SK-N-SH (cell line): ENCODE measurements around the gene THUMPD3. TPM values are rescaled to one million over a fixed set of nuclear protein-coding genes. Genes with fewer than 3 reads are reported as not detected.

ENCODE experiments used
- CTCF ChIA-PET: fragments of 300-600, 350-600 bp; formaldehyde crosslinking; extraction: SDS; loops from one replicate; lab custom pipeline; 2021; lab: Yijun Ruan, JAX
- POLR2A ChIA-PET: fragments of 350-600 bp; sonication (Branson Sonifier 250); formaldehyde crosslinking; extraction: SDS; loops from one replicate; lab custom pipeline; 2020; ENCODE audit warnings: antibody characterized with exemption, inconsistent platforms; lab: Yijun Ruan, JAX
- DNase-seq: peaks from one replicate; pipeline ENCODE4 v3.0.0; 2012
- H2AFZ ChIP-seq: fragments of 200-600 bp; sonication (generic); 2 replicates; pipeline ENCODE4 v1.8.1; 2016; ENCODE audit warnings: antibody characterized with exemption, mild to moderate bottlenecking, low read depth
- H3F3A ChIP-seq: fragments of 200-600 bp; sonication (generic); replicated peaks from 2 replicates; pipeline ENCODE3; 2016; ENCODE audit warnings: antibody characterized with exemption, mild to moderate bottlenecking; ENCODE audit not compliant: insufficient read depth
- H3K27ac ChIP-seq, 2 experiments: fragments of 200-500 bp in 1 of 2; fragments of 200-600 bp in 1 of 2; sonication (Bioruptor generic) in 1 of 2; sonication (generic), shearing (Covaris generic) in 1 of 2; 2 replicates each; pipeline versions ENCODE4 v1.5.1 to v1.6.1; 2014 to 2016; ENCODE audit warnings: low read depth in 2 of 2, inconsistent platforms in 1 of 2, low read length in 1 of 2, mild to moderate bottlenecking in 1 of 2, mixed read lengths in 1 of 2
- H3K27me3 ChIP-seq: fragments of 200-600 bp; sonication (generic), shearing (Covaris generic); 2 replicates; pipeline ENCODE4 v1.6.1; 2016; ENCODE audit warnings: mixed run types; ENCODE audit not compliant: insufficient read depth
- H3K36me3 ChIP-seq, 2 experiments: fragments of 200-500 bp in 1 of 2; fragments of 200-600 bp in 1 of 2; sonication (Bioruptor generic) in 1 of 2; sonication (generic) in 1 of 2; replicated peaks in 1 of 2; 2 replicates each; pipeline versions ENCODE3 to v1.5.1; 2014 to 2016; ENCODE audit warnings: low read length in 1 of 2, mild to moderate bottlenecking in 1 of 2; ENCODE audit not compliant: insufficient read depth in 2 of 2, control insufficient read depth in 1 of 2
- H3K4me1 ChIP-seq, 2 experiments: fragments of 200-500 bp in 1 of 2; fragments of 200-600 bp in 1 of 2; sonication (Bioruptor generic) in 1 of 2; sonication (generic), shearing (Covaris generic) in 1 of 2; 2 replicates each; pipeline versions ENCODE4 v1.5.1 to v1.6.1; 2014 to 2016; ENCODE audit warnings: low read depth in 1 of 2, low read length in 1 of 2, mixed run types in 1 of 2; ENCODE audit not compliant: insufficient read depth in 2 of 2, control insufficient read depth in 1 of 2
- H3K4me2 ChIP-seq: fragments of 200-600 bp; sonication (generic), shearing (Covaris generic); 2 replicates; pipeline ENCODE4 v1.6.1; 2017; ENCODE audit warnings: mixed run types
- H3K4me3 ChIP-seq, 2 experiments: fragments of 200-500 bp in 1 of 2; fragments of 200-600 bp in 1 of 2; sonication (Bioruptor generic) in 1 of 2; sonication (generic), shearing (Covaris generic) in 1 of 2; 2 replicates each; pipeline versions ENCODE4 v1.5.1 to v1.8.1; 2014 to 2016; ENCODE audit warnings: low read depth in 2 of 2, inconsistent platforms in 1 of 2, low read length in 1 of 2, mild to moderate bottlenecking in 1 of 2, mixed read lengths in 1 of 2, moderate library complexity in 1 of 2
- H3K79me2 ChIP-seq: fragments of 200-600 bp; sonication (generic); 2 replicates; pipeline ENCODE4 v1.8.1; 2017; ENCODE audit warnings: mild to moderate bottlenecking; ENCODE audit not compliant: insufficient read depth
- H3K9ac ChIP-seq: fragments of 200-600 bp; sonication (generic); 2 replicates; pipeline ENCODE4 v1.6.1; 2017; ENCODE audit warnings: mixed run types
- H3K9me2 ChIP-seq: fragments of 200-600 bp; sonication (generic); 2 replicates; pipeline ENCODE4 v1.6.1; 2017; ENCODE audit warnings: mixed run types
- H3K9me3 ChIP-seq: fragments of 200-600 bp; sonication (generic); 2 replicates; pipeline ENCODE4 v1.6.1; 2017; ENCODE audit warnings: mixed run types, mild to moderate bottlenecking, moderate library complexity
- H4K20me1 ChIP-seq: fragments of 200-600 bp; sonication (generic); 2 replicates; pipeline ENCODE4 v1.6.1; 2017; ENCODE audit warnings: mild to moderate bottlenecking, mixed run types; ENCODE audit not compliant: insufficient read depth
- ELF1 ChIP-seq: IDR thresholded peaks from 2 replicates; pipeline ENCODE4 v1.4.0; 2012
- EZH2phosphoT487 ChIP-seq: fragments of 200-600 bp; sonication (generic); IDR thresholded peaks from 2 replicates; pipeline ENCODE4 v1.6.1; 2017; ENCODE audit warnings: low read depth, mixed run types, mild to moderate bottlenecking, antibody characterized with exemption, moderate library complexity, borderline replicate concordance
- FOXJ3 ChIP-seq: sonication (generic); formaldehyde crosslinking; IDR thresholded peaks from 2 replicates; pipeline ENCODE4 v1.5.1; 2020; ENCODE audit warnings: mild to moderate bottlenecking, missing genetic modification reagents
- FOXM1 ChIP-seq: IDR thresholded peaks from 2 replicates; pipeline ENCODE4 v1.4.0; 2012; ENCODE audit warnings: low read depth, mild to moderate bottlenecking
- MAX ChIP-seq: IDR thresholded peaks from 2 replicates; pipeline ENCODE4 v1.4.0; 2012; ENCODE audit warnings: low read depth
- MEF2A ChIP-seq: IDR thresholded peaks from 2 replicates; pipeline ENCODE4 v1.4.0; 2012; ENCODE audit warnings: low read depth, borderline replicate concordance
- MXI1 ChIP-seq: IDR thresholded peaks from 2 replicates; pipeline ENCODE4 v1.6.1; 2012; ENCODE audit warnings: mild to moderate bottlenecking, low read depth, low read length, improper control_type of control experiment
- NFIC ChIP-seq: IDR thresholded peaks from 2 replicates; pipeline ENCODE4 v1.4.0; 2012; ENCODE audit warnings: borderline replicate concordance
- POLR2AphosphoS5 ChIP-seq: IDR thresholded peaks from 2 replicates; pipeline ENCODE4 v1.6.1; 2012; ENCODE audit warnings: low read depth, low read length
- SIN3A ChIP-seq: IDR thresholded peaks from 2 replicates; pipeline ENCODE4 v1.6.1; 2012; ENCODE audit warnings: low read depth, mild to moderate bottlenecking, low read length, moderate library complexity, borderline replicate concordance
- SMC3 ChIP-seq: IDR thresholded peaks from 2 replicates; pipeline ENCODE4 v1.6.1; 2012; ENCODE audit warnings: low read depth, low read length, improper control_type of control experiment
- TCF12 ChIP-seq: IDR thresholded peaks from 2 replicates; pipeline ENCODE4 v1.4.0; 2012
- USF2 ChIP-seq: fragments of 150-350 bp; IDR thresholded peaks from 2 replicates; pipeline ENCODE4 v1.6.1; 2017; ENCODE audit warnings: antibody characterized with exemption, low read length, low read depth, borderline replicate concordance
- WGBS: methylation state at CpG from one replicate; pipeline ENCODE4 v1.1.6; 2017; ENCODE audit warnings: low lambda C conversion rate; 5-methylcytosine and 5-hydroxymethylcytosine counted together
- polyA plus RNA-seq, 3 experiments: library from polyadenylated mRNA; depleted of rRNA; stranded (reverse); fragments of >200 nt; gene quantifications; 2 replicates each; pipeline ENCODE4 v1.2.3, GENCODE V29; 2012

THUMPD3 gene
- polyA plus RNA-seq, 1 of the 3 experiments (the other 2 are of a cell fraction): 27.1 TPM

GRCh38 chr3:9408546-9408945, 45.7 kb downstream of the THUMPD3 start (continued):
- TF ChIP-seq USF2: no peak
- no peak for TF ChIP-seq SIN3A
- no peak for TF ChIP-seq FOXM1
- no peak for TF ChIP-seq POLR2AphosphoS5
- no peak for TF ChIP-seq MAX

- POLR2A ChIA-PET: no interaction called here
- Histone ChIP-seq H3K4me3 (no peak overlapping the region), H3K27me3 (no peaks in the 10 kb centered on the region), H3K36me3 (peaks cover 2 to 22% of the 10 kb centered on the region in 2 experiments), H3K79me2 (peaks cover 100% of the 10 kb centered on the region), H3K9me2 (no peaks in the 10 kb centered on the region), H3K9ac (no peak overlapping the region), H3K9me3 (no peaks in the 10 kb centered on the region), H4K20me1 (peaks cover 100% of the 10 kb centered on the region), H3K4me1 (peaks cover 3 to 13% of the 10 kb centered on the region in 2 experiments; a peak in 3 of 4 replicates), H3K4me2 (no peak overlapping the region), H2AFZ (no peak overlapping the region), H3K27ac (peak overlapping the region in 1 of 2 experiments; percentile 42; a peak in 1 of 4 replicates), H3F3A (peaks cover 21% of the 10 kb centered on the region)
- CTCF ChIA-PET: interaction anchor here (1.1 to 1.3 kb wide), 2 partner anchors 11 to 13 kb away, joined by 4 read pairs; no protein-coding TSS in a partner anchor
- TF ChIP-seq SMC3: no peak
- 96% methylated on average over 6 of the region's 6 CpGs for WGBS
- no peak for DNase-seq
These were observed 47.4 kb downstream of the THUMPD3 start for GRCh38 chr3:9409981-9410854.

- peaks cover 24% of the 10 kb centered on the region for H3F3A ChIP-seq
- H3K27me3 ChIP-seq: no peaks in the 10 kb centered on the region
- H2AFZ ChIP-seq: no peak overlapping the region
- ChIA-PET CTCF (no interaction called here), POLR2A (no interaction called here)
- no peak for DNase-seq
- 90% methylated on average over 1 of the region's 1 CpG for WGBS
- peaks cover 0 to 4% of the 10 kb centered on the region in 2 experiments; a peak in 2 of 4 replicates for H3K4me1 ChIP-seq
- peaks cover 100% of the 10 kb centered on the region for H3K79me2 ChIP-seq
- H3K36me3 ChIP-seq: peaks cover 2 to 30% of the 10 kb centered on the region in 2 experiments
- no peak overlapping the region for H3K27ac ChIP-seq
- H3K4me2 ChIP-seq: no peak overlapping the region
- TF ChIP-seq MXI1 (no peak), FOXJ3 (CRISPR knock-in tag) (no peak), TCF12 (no peak), MEF2A (no peak), POLR2AphosphoS5 (no peak), FOXM1 (no peak), EZH2phosphoT487 (no peak), ELF1 (no peak), NFIC (no peak)
- no peak overlapping the region for H3K9ac ChIP-seq
- peaks cover 100% of the 10 kb centered on the region for H4K20me1 ChIP-seq
- no peaks in the 10 kb centered on the region for H3K9me3 ChIP-seq
- no peaks in the 10 kb centered on the region for H3K9me2 ChIP-seq
- H3K4me3 ChIP-seq: no peak overlapping the region
These were observed 48.4 kb downstream of the THUMPD3 start for GRCh38 chr3:9411302-9411701.
